ENCODE results near the gene SF3B6.
"Not testable (repeated sequence)": the region's sequence is repeated elsewhere in the genome, so short reads cannot be mapped to it uniquely, and the experiment has no call there.

The SF3B6 gene, protein sequence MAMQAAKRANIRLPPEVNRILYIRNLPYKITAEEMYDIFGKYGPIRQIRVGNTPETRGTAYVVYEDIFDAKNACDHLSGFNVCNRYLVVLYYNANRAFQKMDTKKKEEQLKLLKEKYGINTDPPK

DNA sequence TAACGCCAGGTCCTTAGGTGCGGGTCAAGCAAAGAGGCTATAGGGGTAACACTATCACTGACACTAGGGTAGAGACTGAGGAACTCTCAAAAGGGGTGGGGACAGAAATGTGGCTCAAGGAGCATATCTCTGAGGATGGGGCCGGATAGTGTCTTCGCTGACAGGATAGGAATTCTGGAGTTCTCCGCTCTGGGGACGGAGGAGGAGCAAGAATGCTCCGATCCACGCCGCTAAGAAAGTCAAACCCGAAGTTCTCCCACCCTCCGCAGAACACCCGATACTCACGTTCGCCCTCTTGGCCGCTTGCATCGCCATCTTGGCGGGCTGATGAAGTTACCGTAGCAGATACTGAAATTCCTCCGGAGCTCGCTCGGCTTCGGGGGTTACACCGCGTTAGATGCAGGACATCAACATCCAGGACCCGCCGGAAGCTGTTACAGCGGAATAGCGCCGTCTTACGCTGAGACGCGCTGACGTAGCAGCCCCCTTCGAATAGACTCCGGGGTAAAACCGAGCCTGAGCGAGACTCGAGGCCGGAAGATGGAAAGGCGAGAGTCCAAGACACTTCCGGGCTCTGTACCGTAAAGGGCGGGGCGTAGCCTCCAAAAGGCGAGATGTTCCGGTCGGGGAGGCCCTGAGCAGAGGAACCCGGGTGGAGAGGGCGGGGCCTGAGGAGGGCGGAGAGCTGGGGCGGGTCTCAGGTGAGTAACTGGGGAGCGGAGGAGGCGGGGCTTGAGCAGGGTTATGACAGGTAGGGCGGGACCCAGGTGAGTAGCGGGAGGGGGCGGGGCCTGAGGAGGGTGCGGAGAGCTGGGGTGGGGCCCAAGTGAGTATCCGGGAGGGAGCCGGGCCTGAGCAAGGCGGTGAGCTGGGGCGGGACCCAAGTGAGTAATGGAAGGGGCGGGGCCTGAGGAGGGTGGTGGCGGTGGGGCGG, at the start of gene SF3B6:
Gene SF3B6, minus strand, starts transcription at position 412 of the 934 bp plus-strand sequence. Its CDS starts 97 bp downstream, at position 315.
- peaks cover 10% of the 10 kb centered on the region for H3K36me3 ChIP-seq (ENCODE audit: control insufficient read depth, insufficient read depth, low read length)
- H3K27ac ChIP-seq (ENCODE audit: low read depth, low read length): peak within 1 kb of the TSS; percentile 95
- peaks cover 8% of the 10 kb centered on the region for H3K4me1 ChIP-seq (ENCODE audit: control insufficient read depth, insufficient read depth, low read length)
- peak within 1 kb of the TSS; percentile 99 for H3K4me3 ChIP-seq (ENCODE audit: low read length)
- H3K9ac ChIP-seq (ENCODE audit: low read length): peak within 1 kb of the TSS; percentile 99
- H3K27me3 ChIP-seq (ENCODE audit: control insufficient read depth, insufficient read depth, low read length): no peaks in the 10 kb centered on the region

DNA sequence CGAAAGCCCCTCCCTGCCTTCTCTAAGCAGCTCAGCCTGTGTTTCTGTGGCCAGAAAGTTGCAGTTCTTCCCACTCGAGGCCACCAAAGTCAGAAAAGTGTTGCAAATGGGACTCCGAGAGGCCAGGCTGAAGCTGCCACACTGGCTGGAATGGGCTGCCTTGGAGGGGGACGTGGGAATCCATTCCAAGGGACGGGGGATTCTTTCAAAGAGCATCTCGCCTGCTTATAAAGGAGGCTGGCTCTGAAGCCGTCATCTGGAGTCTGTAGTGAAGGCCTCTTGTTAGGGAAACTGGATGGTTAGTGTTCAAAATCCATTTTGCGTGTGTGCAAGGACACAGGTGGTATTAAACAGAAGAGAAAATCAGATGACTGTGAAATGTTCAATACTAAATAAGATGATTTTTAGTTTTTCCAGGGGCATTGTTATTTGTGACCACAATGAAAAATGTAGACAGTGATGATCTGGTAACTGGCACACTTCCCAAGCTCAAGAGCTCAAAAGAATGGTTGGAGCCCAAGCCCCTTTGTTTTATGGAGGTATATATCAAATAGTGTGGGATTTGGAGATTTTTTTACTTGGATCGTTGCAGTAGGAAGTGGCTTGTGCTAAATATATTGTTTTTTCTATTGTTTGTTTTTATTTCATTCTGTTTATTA, 47.9 kb upstream of the SF3B6 start:
- Histone ChIP-seq H3K27ac (ENCODE audit: low read depth, low read length) (peak overlapping the region; percentile 90), H3K4me3 (ENCODE audit: low read length) (peak overlapping the region; percentile 94), H3K27me3 (ENCODE audit: control insufficient read depth, insufficient read depth, low read length) (no peaks in the 10 kb centered on the region), H3K36me3 (ENCODE audit: control insufficient read depth, insufficient read depth, low read length) (no peaks in the 10 kb centered on the region), H3K9ac (ENCODE audit: low read length) (peak overlapping the region; percentile 63), H3K4me1 (ENCODE audit: control insufficient read depth, insufficient read depth, low read length) (peaks cover 9% of the 10 kb centered on the region)

DNA sequence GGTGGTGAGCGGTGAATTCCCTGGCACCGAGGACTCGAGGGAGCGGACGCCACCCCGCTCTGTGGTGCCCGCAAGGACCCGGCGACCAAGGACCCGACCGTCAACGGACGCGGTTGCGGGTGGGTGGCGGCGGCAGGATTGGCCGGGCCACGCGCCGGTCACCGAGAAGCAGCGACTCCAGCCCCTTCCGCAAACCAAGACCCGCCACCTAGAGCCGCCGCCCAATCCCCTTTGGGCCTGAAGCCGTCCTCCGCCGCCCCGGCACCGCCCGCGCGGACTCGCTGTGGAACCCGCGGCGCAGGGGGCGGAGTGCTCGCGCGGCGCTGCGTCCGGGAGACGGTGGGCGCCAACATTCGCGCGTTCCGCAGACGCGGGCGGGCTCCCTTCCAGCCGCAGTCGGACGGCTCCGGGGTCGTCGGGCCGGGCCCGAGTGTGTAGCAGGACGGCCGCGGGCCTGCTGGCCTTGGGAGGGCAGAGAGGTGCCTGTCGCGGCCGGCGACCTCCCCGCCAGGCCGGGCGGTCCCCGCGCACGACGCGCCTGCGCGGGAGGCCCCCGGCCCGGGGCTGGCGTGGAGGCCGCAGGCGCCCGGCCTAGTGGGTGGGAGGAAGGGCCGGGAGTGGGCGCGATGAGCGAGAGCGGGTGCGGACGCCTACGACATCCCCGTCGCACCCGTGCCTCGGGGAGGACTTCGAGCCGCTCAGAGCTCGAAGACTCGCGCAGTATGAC, 47.2 kb upstream of the SF3B6 start, which contains the start of the genes FAM228B and PFN4:
Gene FAM228B, plus strand, starts transcription at position 275 of the 727 bp plus-strand sequence. CDS start 893 bp downstream, outside the sequence.
Gene PFN4, minus strand, starts transcription at position 140 of the 727 bp plus-strand sequence. CDS start 799 bp downstream, outside the sequence.
- H3K4me1 ChIP-seq (ENCODE audit: control insufficient read depth, insufficient read depth, low read length): peaks cover 9% of the 10 kb centered on the region
- H3K4me3 ChIP-seq (ENCODE audit: low read length): peak within 1 kb of the TSS; percentile 94
- peak within 1 kb of the TSS; percentile 70 for H3K9ac ChIP-seq (ENCODE audit: low read length)
- no peaks in the 10 kb centered on the region for H3K27me3 ChIP-seq (ENCODE audit: control insufficient read depth, insufficient read depth, low read length)
- H3K36me3 ChIP-seq (ENCODE audit: control insufficient read depth, insufficient read depth, low read length): no peaks in the 10 kb centered on the region
- peak within 1 kb of the TSS; percentile 90 for H3K27ac ChIP-seq (ENCODE audit: low read depth, low read length)

DNA sequence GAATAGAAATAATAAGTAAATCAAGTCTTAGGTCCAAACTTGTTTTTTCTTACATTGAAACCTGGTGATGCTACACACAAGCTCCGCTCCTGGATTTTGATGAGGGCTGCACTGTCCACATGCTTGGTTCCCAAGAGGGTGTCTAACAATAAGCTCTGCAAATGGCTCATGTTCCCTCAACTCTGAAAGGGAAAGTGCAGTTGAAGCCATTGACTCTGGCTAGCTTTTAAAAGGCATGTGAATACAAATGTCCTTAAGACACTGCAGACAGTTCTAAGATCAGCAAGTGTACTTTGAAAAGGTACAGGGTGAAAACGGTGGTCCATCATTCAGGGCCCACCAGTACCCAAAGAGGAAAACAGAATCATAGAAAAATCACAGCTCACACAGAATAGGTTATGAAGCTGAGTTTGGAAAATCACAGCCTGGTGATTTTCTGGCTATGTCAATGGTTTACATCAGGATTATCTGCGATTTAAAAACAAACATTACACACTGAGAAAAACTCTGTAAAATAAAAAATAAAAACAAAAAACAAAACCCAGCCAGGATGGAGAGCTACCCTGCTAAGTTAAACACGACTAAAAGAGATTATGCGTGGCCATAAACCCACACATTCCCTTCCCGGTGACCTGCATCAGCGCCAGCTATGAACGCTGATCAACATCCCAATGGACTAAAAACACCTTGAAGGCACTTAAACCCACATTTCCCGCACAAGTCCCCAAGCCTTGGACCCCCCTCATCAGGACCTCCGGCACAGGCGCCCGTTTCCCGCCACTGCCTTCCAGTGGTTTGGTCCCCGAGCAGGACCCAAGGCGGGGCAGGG, 46.5 kb upstream of the SF3B6 start:
- peaks cover 9% of the 10 kb centered on the region for H3K4me1 ChIP-seq (ENCODE audit: control insufficient read depth, insufficient read depth, low read length)
- no peaks in the 10 kb centered on the region for H3K36me3 ChIP-seq (ENCODE audit: control insufficient read depth, insufficient read depth, low read length)
- H3K4me3 ChIP-seq (ENCODE audit: low read length): peak overlapping the region; percentile 94
- peak overlapping the region; percentile 70 for H3K9ac ChIP-seq (ENCODE audit: low read length)
- H3K27me3 ChIP-seq (ENCODE audit: control insufficient read depth, insufficient read depth, low read length): no peaks in the 10 kb centered on the region
- peak overlapping the region; percentile 90 for H3K27ac ChIP-seq (ENCODE audit: low read depth, low read length)

DNA sequence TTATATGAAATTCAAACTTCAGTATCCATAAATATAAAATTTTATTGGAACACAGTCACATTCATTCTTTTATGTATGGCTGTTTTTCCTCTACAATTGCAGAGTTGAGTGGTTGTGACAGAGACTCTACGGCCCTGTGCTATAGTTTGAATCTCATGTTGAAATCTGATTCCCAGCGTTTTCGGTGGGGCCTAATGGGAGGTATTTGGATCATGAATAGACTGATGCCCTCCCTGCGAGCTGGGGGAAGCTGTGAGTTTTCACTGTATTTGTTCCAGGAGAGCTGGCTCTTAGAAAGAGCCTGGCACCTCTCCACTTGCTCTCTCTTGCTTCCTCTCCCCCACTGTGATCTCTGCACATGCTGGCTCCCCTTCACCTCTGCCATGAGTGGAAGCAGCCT, 45.3 kb upstream of the SF3B6 start:
- no peaks in the 10 kb centered on the region for H3K36me3 ChIP-seq (ENCODE audit: control insufficient read depth, insufficient read depth, low read length)
- no peaks in the 10 kb centered on the region for H3K27me3 ChIP-seq (ENCODE audit: control insufficient read depth, insufficient read depth, low read length)
- H3K27ac ChIP-seq (ENCODE audit: low read depth, low read length): no peak overlapping the region
- peaks cover 9% of the 10 kb centered on the region for H3K4me1 ChIP-seq (ENCODE audit: control insufficient read depth, insufficient read depth, low read length)
- H3K9ac ChIP-seq (ENCODE audit: low read length): no peak overlapping the region
- H3K4me3 ChIP-seq (ENCODE audit: low read length): no peak overlapping the region

DNA sequence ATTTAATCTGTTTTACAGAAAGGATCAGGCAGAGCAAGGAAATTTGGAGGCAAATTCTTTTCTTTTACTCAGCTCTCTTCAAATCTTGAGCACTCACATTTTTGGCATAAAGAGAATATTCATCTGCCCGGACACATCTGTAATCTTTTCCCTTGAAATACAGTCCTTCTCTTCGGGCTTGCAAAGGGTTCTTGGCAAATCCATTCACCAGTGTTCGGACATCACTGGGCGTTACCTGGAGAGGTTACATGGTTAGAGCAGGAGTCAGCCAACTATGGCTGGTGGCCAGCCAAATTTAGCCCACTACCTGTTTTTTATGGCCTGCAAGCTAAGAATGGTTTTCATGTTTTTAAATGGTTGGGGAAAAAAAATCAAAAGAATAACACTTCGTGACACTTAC, 44.9 kb upstream of the SF3B6 start:
- Histone ChIP-seq H3K27ac (ENCODE audit: low read depth, low read length) (no peak overlapping the region), H3K9ac (ENCODE audit: low read length) (no peak overlapping the region), H3K4me3 (ENCODE audit: low read length) (no peak overlapping the region)

DNA sequence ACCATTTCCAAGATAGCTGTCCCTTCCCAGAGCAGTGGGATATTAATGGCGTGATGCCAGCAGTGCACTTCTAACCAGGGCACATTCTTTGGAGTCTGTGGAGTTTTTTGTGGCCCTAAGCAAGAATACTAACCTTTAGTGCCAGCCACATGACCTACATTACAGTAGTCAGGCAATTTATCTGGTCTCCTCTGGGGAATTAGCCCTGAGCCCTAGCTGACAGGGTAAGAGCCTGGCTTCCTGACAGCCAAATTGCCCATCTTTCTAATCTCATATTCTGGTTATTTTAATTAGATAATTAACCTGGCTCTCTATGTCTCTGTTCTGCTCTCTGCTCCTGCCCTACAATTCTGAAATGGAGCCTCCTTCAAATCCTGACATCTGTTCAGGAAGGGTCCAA, 41.8 kb upstream of the SF3B6 start:
- no peaks in the 10 kb centered on the region for H3K36me3 ChIP-seq (ENCODE audit: control insufficient read depth, insufficient read depth, low read length)
- H3K9ac ChIP-seq (ENCODE audit: low read length): no peak overlapping the region
- no peaks in the 10 kb centered on the region for H3K27me3 ChIP-seq (ENCODE audit: control insufficient read depth, insufficient read depth, low read length)
- H3K27ac ChIP-seq (ENCODE audit: low read depth, low read length): no peak overlapping the region
- H3K4me1 ChIP-seq (ENCODE audit: control insufficient read depth, insufficient read depth, low read length): peaks cover 3% of the 10 kb centered on the region
- H3K4me3 ChIP-seq (ENCODE audit: low read length): no peak overlapping the region

More for the DNA sequence above, 44.9 kb upstream of the SF3B6 start:
- Histone ChIP-seq H3K4me1 (ENCODE audit: control insufficient read depth, insufficient read depth, low read length) (peaks cover 9% of the 10 kb centered on the region), H3K27me3 (ENCODE audit: control insufficient read depth, insufficient read depth, low read length) (no peaks in the 10 kb centered on the region), H3K36me3 (ENCODE audit: control insufficient read depth, insufficient read depth, low read length) (no peaks in the 10 kb centered on the region)

DNA sequence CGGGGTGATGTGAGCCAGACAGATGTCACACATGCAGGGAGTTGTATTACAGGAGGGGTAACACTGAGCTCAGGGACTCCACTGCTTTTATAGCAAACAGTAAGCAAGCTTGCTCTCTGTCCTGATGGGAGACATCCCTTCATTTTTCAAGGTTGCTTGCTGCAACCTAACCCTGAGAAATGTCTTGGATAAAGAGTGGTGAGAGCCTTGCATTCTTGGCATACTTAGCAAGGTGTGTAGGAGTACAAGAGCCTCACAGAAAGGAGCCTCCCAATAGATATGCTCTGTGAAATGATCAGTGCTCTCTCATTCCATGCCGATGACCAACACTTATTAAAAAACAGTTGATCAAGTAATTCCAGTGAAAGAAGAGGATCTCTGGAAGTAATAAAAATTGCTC, 38.9 kb upstream of the SF3B6 start:
- H3K9ac ChIP-seq (ENCODE audit: low read length): no peak overlapping the region
- H3K27me3 ChIP-seq (ENCODE audit: control insufficient read depth, insufficient read depth, low read length): no peaks in the 10 kb centered on the region
- no peaks in the 10 kb centered on the region for H3K36me3 ChIP-seq (ENCODE audit: control insufficient read depth, insufficient read depth, low read length)
- H3K27ac ChIP-seq (ENCODE audit: low read depth, low read length): no peak overlapping the region
- H3K4me3 ChIP-seq (ENCODE audit: low read length): no peak overlapping the region
- H3K4me1 ChIP-seq (ENCODE audit: control insufficient read depth, insufficient read depth, low read length): no peaks in the 10 kb centered on the region

DNA sequence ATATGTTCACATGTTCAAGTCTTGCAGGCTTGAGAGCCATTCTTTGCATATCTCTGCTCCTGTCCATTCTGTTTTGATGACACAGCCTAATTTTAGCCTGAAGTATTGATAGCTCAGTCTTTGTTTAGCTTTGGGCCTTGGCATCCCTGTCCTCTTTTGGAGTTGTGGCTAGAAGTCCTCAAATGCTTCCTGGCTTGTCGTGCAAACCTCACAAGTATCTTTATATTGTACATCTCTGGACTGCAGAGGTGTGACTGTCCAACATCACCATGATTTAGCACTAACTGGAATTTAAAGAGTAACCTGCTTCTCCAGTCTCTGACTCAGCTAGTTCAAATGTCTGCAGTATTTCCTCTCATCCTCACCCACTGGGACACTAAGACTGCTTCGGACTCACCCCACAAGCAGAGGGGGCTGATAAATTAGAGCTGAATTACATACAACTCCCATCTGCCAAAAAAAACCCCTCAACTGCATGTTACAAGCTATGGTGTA, 35.3 kb upstream of the SF3B6 start:
- Histone ChIP-seq H3K27me3 (ENCODE audit: control insufficient read depth, insufficient read depth, low read length) (no peaks in the 10 kb centered on the region), H3K9ac (ENCODE audit: low read length) (no peak overlapping the region), H3K4me3 (ENCODE audit: low read length) (no peak overlapping the region), H3K36me3 (ENCODE audit: control insufficient read depth, insufficient read depth, low read length) (no peaks in the 10 kb centered on the region), H3K27ac (ENCODE audit: low read depth, low read length) (no peak overlapping the region), H3K4me1 (ENCODE audit: control insufficient read depth, insufficient read depth, low read length) (no peaks in the 10 kb centered on the region)

DNA sequence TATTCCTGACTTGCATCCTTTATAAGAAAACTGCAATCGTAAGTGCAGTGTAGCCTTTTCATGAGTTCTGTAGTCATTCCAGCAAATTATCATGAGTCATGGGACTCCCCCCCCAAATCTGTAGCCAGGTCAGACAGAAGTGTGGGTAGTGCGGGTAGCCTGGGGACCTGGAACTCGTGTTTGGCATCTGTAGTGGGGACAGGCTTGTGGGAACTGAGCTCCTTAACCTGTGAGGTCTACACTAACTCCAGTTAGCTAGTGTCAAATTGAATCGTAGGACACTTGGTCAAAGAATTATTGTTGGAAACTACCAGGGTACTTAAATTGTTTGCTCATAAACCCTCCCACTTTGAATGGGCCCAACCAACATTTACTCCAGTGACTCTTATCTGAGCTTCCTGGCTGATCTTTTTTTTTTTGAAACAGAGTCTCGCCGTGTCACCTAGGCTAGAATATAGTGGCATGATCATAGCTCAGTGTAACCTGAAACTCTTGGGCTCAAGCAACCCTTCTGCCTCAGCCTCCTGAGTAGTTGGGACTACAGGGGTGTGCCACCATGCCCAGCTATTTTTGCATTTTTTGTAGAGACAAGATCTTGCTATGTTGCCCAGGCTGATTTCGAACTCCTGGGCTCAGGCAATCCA, 34.7 kb upstream of the SF3B6 start:
- H3K27me3 ChIP-seq (ENCODE audit: control insufficient read depth, insufficient read depth, low read length): no peaks in the 10 kb centered on the region
- H3K4me3 ChIP-seq (ENCODE audit: low read length): no peak overlapping the region
- no peaks in the 10 kb centered on the region for H3K36me3 ChIP-seq (ENCODE audit: control insufficient read depth, insufficient read depth, low read length)
- no peak overlapping the region for H3K9ac ChIP-seq (ENCODE audit: low read length)
- no peaks in the 10 kb centered on the region for H3K4me1 ChIP-seq (ENCODE audit: control insufficient read depth, insufficient read depth, low read length)
- no peak overlapping the region for H3K27ac ChIP-seq (ENCODE audit: low read depth, low read length)

DNA sequence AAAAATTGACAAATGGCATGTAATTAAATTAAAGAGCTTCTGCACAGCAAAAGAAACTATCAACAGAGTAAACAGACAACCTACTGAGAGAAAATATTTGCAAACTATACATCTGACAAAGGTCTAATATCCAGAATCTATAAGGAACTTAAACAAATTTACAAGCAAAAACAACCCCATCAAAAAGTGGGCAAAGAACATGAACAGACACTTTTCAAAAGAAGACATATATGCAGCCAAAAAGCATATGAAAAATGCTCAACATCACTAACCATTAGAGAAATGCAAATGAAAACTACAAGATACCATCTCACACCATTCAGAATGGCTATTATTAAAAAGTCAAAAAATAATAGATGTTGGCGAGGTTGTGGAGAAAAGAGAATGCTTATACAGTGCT, 33.3 kb upstream of the SF3B6 start:
- not testable (repeated sequence) for H3K36me3 ChIP-seq (ENCODE audit: control insufficient read depth, insufficient read depth, low read length); H3K27ac ChIP-seq (ENCODE audit: low read depth, low read length); H3K4me3 ChIP-seq (ENCODE audit: low read length); H3K27me3 ChIP-seq (ENCODE audit: control insufficient read depth, insufficient read depth, low read length); H3K4me1 ChIP-seq (ENCODE audit: control insufficient read depth, insufficient read depth, low read length); H3K9ac ChIP-seq (ENCODE audit: low read length)

Measured in rectal smooth muscle tissue (tissue), 1 donor.